ENCODE data around the gene YKT6.
A peak's percentile ranks its signal among the peaks of the same experiment; 100 is the strongest.

YKT6 gene

GRCh38 chr7:44210107-44210506 is 9.3 kb downstream of the YKT6 start:
- no peaks in the 10 kb centered on the region for H3K4me1 ChIP-seq (ENCODE audit: control insufficient read depth, insufficient read depth, low read length)
- peaks cover 18 to 80% of the 10 kb centered on the region in 2 experiments for H3K36me3 ChIP-seq (ENCODE audit: control insufficient read depth in 2 of 2, insufficient read depth in 1 of 2, low read length in 2 of 2)
- ChIA-PET POLR2A (no interaction called here), CTCF (no interaction called here)
- no peaks in the 10 kb centered on the region for H3K9me3 ChIP-seq (ENCODE audit: control insufficient read depth, insufficient read depth, low read depth, low read length)
- TF ChIP-seq ZNF24 (tag by site-specific recombination; IDR thresholded peaks at IDR 0.05): no peak
- TF ChIP-seq SP3 (tag by site-specific recombination; IDR thresholded peaks at IDR 0.05): no peak
- no peak for TF ChIP-seq ZNF677 (tag by site-specific recombination; IDR thresholded peaks at IDR 0.05)
- TF ChIP-seq ZFHX2 (tag by site-specific recombination; conservative IDR thresholded peaks at IDR 0.05): no peak
- no peak for TF ChIP-seq OSR2 (tag by site-specific recombination; IDR thresholded peaks at IDR 0.05)
- no peak for TF ChIP-seq ZNF549 (tag by site-specific recombination; IDR thresholded peaks at IDR 0.05)
- TF ChIP-seq ZNF423 (tag by site-specific recombination; IDR thresholded peaks at IDR 0.05): no peak
- TF ChIP-seq HOXD13 (CRISPR knock-in tag; IDR thresholded peaks at IDR 0.05; ENCODE audit: borderline replicate concordance): no peak
- TF ChIP-seq KLF8 (tag by site-specific recombination; IDR thresholded peaks at IDR 0.05): no peak
- TF ChIP-seq ZNF701 (tag by site-specific recombination; IDR thresholded peaks at IDR 0.05): no peak
- no peak for TF ChIP-seq ZNF670 (tag by site-specific recombination; IDR thresholded peaks at IDR 0.05; ENCODE audit: low read depth)
- no peak for TF ChIP-seq ZNF146 (tag by site-specific recombination; IDR thresholded peaks at IDR 0.05)
- no peak for TF ChIP-seq ZNF488 (tag by site-specific recombination; IDR thresholded peaks at IDR 0.05)
- no peak overlapping the region for H3K4me3 ChIP-seq (ENCODE audit: low read depth, low read length)
- no peak overlapping the region for H3K27ac ChIP-seq (ENCODE audit: extremely low read depth, low read depth, low read length)

GRCh38 chr7:44211126-44211675 is 10.4 kb downstream of the YKT6 start:
- H3K36me3 ChIP-seq (ENCODE audit: control insufficient read depth in 2 of 2, insufficient read depth in 1 of 2, low read length in 2 of 2): peaks cover 13 to 69% of the 10 kb centered on the region in 2 experiments; a peak in 2 of 3 replicates
- H3K27ac ChIP-seq (ENCODE audit: extremely low read depth, low read depth, low read length): no peak overlapping the region
- no peaks in the 10 kb centered on the region for H3K9me3 ChIP-seq (ENCODE audit: control insufficient read depth, insufficient read depth, low read depth, low read length)
- TF ChIP-seq ZNF658 (tag by site-specific recombination; IDR thresholded peaks at IDR 0.05): no peak
- POLR2A ChIA-PET: no interaction called here
- CTCF ChIA-PET: interaction anchor here (0.8 to 1.1 kb wide), 2 partner anchors 30 to 32 kb away, joined by 3 to 6 read pairs; no protein-coding TSS in a partner anchor
- no peak overlapping the region for H3K4me3 ChIP-seq (ENCODE audit: low read depth, low read length)
- no peaks in the 10 kb centered on the region for H3K4me1 ChIP-seq (ENCODE audit: control insufficient read depth, insufficient read depth, low read length)

GRCh38 chr7:44212018-44212417 is 11.2 kb downstream of the YKT6 start:
- H3K27ac ChIP-seq (ENCODE audit: extremely low read depth, low read depth, low read length): no peak overlapping the region
- H3K9me3 ChIP-seq (ENCODE audit: control insufficient read depth, insufficient read depth, low read depth, low read length): no peaks in the 10 kb centered on the region
- H3K4me3 ChIP-seq (ENCODE audit: low read depth, low read length): no peak overlapping the region
- peaks cover 13 to 62% of the 10 kb centered on the region in 2 experiments; a peak in 2 of 3 replicates for H3K36me3 ChIP-seq (ENCODE audit: control insufficient read depth in 2 of 2, insufficient read depth in 1 of 2, low read length in 2 of 2)
- ChIA-PET POLR2A (no interaction called here), CTCF (interaction anchor here (0.8 to 1.3 kb wide), 3 partner anchors 16 to 32 kb away, joined by 3 to 6 read pairs (median 3); no protein-coding TSS in a partner anchor)
- no peaks in the 10 kb centered on the region for H3K4me1 ChIP-seq (ENCODE audit: control insufficient read depth, insufficient read depth, low read length)
- no peak for TF ChIP-seq ZBTB8A (tag by site-specific recombination; IDR thresholded peaks at IDR 0.05)
- no peak for TF ChIP-seq ZNF398 (tag by site-specific recombination; IDR thresholded peaks at IDR 0.05)
- TF ChIP-seq ZIC2 (tag by site-specific recombination; IDR thresholded peaks at IDR 0.05): peak; percentile 25; the same call in 1 of the 2 replicates
- TF ChIP-seq ZNF626 (tag by site-specific recombination; IDR thresholded peaks at IDR 0.05): no peak

Data from HEK293 (cell line).